ENCODE results near the gene GPBP1L1.

GPBP1L1 gene

DNA sequence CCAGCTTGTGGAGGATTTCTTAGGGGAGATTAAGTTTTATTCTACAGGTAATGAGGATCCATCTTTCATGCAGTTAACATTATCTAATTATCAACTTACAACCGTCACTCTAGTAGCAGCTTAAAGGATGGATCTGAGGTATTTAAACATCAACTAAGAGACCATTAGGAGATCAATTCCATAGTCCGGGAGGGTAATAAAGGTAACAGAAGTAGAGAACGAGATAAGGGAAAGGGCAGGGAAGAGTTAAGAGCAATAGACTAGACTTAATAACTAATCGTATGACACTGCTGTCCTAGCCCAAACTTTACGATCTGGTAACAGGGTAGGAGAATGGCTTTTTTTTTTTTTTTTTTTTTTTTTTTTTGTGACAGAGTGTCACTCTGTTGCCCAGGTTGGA is 43.0 kb downstream of the GPBP1L1 start:
- TF ChIP-seq CTCF (IDR thresholded peaks at IDR 0.05; ENCODE audit: low read depth, low read length): no peak
- in situ Hi-C loops (cut with HindIII; ENCODE audit: low sequenced_read_pairs): no loop called here
- no peak for DNase-seq (ENCODE audit: low read depth, low spot score)

DNA sequence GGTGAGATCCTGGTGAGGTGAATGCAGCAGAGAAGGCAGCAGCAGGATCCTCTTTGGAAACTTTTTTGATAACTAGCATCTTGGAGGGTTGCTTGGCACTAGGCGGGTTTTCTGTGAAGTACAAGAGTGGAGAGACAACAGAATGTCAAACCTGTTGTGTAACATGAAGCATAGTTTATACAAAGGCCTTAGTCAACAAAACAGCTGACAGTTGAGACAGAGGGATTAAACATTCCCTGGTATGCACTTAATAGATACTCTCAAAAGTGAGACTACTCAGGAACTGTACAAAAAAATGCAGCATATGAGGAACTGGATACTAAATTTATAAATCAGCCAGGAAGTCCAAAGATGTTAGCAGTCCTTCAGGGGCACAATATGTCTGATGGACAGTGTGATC is 46.0 kb downstream of the GPBP1L1 start:
- TF ChIP-seq CTCF (IDR thresholded peaks at IDR 0.05; ENCODE audit: low read depth, low read length): no peak
- in situ Hi-C loops (cut with HindIII; ENCODE audit: low sequenced_read_pairs): no loop called here
- no peak for DNase-seq (ENCODE audit: low read depth, low spot score)
- H3K4me3 ChIP-seq (ENCODE audit: low read depth, low read length): no peak overlapping the region

More for the DNA sequence above, 43.0 kb downstream of the GPBP1L1 start:
- H3K4me3 ChIP-seq (ENCODE audit: low read depth, low read length): no peak overlapping the region

- DNase-seq (ENCODE audit: low read depth, low spot score): no peak
- in situ Hi-C loops (cut with HindIII; ENCODE audit: low sequenced_read_pairs): no loop called here
- no peak for TF ChIP-seq CTCF (IDR thresholded peaks at IDR 0.05; ENCODE audit: low read depth, low read length)
Observed at GRCh38 chr1:45635211-45635610, 51.1 kb downstream of the GPBP1L1 start.

DNA sequence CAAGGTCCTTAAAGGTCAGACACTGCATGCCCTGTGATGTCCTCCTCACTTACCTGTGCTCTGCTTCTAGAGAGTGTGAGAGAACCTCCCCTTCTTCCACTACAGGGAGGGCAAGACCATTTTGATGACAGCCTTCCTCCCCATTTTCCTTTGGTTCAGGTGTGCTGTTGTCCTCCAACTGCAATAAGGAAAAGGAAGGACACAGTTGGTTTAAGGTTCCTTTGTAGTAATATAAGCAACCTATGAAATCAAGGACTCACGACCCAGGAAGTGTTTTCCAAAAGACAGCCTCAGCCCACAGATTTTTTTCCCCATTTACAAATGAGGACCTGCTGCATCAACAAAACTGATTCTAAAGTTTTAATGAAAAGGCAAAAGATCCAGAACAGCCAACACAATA is 55.9 kb downstream of the GPBP1L1 start:
- TF ChIP-seq CTCF (IDR thresholded peaks at IDR 0.05; ENCODE audit: low read depth, low read length): no peak
- DNase-seq (ENCODE audit: low read depth, low spot score): no peak
- in situ Hi-C loops (cut with HindIII; ENCODE audit: low sequenced_read_pairs): no loop called here

More at GRCh38 chr1:45635211-45635610, 51.1 kb downstream of the GPBP1L1 start:
- H3K4me3 ChIP-seq (ENCODE audit: low read depth, low read length): no peak overlapping the region

GRCh38 chr1:45629035-45629434 is 57.3 kb downstream of the GPBP1L1 start:
- no peak overlapping the region for H3K4me3 ChIP-seq (ENCODE audit: low read depth, low read length)
- DNase-seq (ENCODE audit: low read depth, low spot score): no peak
- no peak for TF ChIP-seq CTCF (IDR thresholded peaks at IDR 0.05; ENCODE audit: low read depth, low read length)
- in situ Hi-C loops (cut with HindIII; ENCODE audit: low sequenced_read_pairs): no loop called here

More for the DNA sequence above, 55.9 kb downstream of the GPBP1L1 start:
- H3K4me3 ChIP-seq (ENCODE audit: low read depth, low read length): no peak overlapping the region

GRCh38 chr1:45623972-45624371 is 62.4 kb downstream of the GPBP1L1 start, which contains the start of gene CCDC17:
Gene CCDC17, minus strand, starts transcription at chr1:45624054. Its CDS starts 145 bp downstream, at chr1:45623909.
- no peak for TF ChIP-seq CTCF (IDR thresholded peaks at IDR 0.05; ENCODE audit: low read depth, low read length)
- no peak within 1 kb of the TSS for H3K4me3 ChIP-seq (ENCODE audit: low read depth, low read length)
- DNase-seq (ENCODE audit: low read depth, low spot score): peak; percentile 9
- in situ Hi-C loops (cut with HindIII; ENCODE audit: low sequenced_read_pairs): no loop called here

Data from astrocyte of the spinal cord (primary cell).